Ureter (tissue), 1 donor: Measurements from ENCODE around the gene DNAJC4. TPM values are rescaled to one million over a fixed set of nuclear protein-coding genes. Genes with fewer than 3 reads are reported as not detected.

Experiments
- DNase-seq: peaks from one replicate; pipeline ENCODE4 v3.0.0-alpha.2; 2020; ENCODE audit warnings: low spot score
- total RNA-seq: library from RNA; stranded (reverse); gene quantifications from one replicate; pipeline ENCODE4 v1.2.4, GENCODE V29; 2023
- donor health status: DM: yes; HTN: yes; CAD: no.

Gene DNAJC4
- total RNA-seq, 1 donor from 2014 or later: 44.1 TPM

DNA sequence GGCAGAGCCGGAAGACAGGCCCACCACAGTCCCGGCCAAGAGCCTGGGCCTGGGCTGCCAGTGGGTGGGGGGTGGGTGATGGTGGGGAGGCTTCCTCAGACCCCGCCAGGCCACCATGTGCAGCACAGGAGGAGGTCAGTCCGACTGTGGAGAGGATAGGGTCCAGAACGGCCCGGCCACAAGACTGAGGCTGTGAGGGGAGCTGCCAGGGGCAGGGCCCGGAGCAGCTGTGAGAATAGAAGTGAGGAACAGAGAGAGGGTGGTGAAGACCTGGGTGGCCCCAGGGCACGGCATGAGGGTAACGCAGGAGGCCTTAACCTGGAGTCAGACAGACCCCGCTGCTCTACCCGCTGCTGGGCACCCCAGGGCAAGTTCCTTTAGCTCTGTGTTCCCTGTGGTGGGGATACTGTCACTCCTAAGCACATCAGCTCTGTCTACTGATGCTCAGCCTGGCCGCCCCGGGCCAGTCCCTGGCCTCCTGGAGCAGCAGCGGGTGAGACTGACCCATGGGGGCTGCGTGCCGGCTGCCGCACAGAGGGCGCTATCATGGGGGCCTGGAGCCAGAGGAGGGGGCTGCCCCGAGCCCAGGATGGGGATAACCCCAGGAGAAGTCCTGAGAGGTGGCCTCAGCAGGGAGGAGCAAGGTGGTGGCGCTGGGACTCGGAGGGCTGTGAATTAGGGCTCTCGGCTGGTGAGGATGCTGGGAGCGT lies 22.1 kb upstream of the DNAJC4 start:
- DNase-seq: no peak

DNA sequence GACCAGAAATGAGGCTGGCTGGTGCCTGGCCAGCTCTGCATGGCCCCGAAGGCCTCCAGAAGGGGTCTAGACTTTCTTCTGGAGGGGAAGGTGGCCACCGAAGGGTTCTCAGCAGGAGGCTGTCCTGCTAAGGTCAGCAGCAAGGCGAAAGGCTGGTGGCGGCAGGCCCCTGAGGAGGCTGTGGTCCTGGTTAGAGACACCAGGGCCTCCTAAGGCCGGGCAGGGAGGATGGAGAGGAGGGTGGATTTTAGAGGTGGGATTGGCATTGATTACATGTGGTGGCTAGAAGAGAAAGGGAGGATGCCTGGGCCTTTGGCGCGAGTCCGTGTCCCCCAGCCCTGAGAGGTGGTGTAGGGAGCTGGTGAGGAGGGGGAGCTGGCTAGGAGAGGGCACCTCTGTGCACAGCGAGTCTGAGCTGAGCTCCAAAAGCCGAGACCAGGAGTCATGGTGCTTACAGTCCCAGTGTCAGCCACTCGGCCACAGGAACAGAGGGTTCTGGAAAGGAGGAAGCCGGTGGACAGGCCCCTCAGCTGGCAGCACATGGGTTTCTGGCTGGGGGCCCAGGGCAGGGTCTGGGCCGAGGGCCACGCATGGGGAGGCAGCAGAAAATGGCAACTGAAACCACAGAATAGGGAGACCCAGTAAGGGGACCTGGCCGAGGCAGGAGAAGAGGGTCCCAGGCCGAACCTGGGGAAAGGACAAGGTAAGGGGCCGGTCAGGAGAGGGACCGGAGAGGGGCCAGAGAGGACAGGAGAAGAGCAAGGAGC lies 21.4 kb upstream of the DNAJC4 start:
- no peak for DNase-seq

DNA sequence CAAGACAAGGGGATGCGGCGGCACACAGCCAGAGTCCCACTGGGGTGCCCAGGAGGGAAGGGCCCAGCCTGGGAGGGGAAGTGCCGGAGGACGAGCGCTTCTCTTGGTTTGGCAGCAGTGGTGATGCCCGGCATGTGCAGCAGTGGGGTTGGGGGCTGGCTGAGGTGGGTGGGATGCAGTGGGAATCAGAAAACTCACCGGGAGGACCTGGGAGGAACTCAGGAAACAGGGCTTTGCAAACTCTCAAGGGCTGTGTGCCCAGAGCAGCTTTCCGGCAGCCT lies 20.8 kb upstream of the DNAJC4 start:
- no peak for DNase-seq

DNA sequence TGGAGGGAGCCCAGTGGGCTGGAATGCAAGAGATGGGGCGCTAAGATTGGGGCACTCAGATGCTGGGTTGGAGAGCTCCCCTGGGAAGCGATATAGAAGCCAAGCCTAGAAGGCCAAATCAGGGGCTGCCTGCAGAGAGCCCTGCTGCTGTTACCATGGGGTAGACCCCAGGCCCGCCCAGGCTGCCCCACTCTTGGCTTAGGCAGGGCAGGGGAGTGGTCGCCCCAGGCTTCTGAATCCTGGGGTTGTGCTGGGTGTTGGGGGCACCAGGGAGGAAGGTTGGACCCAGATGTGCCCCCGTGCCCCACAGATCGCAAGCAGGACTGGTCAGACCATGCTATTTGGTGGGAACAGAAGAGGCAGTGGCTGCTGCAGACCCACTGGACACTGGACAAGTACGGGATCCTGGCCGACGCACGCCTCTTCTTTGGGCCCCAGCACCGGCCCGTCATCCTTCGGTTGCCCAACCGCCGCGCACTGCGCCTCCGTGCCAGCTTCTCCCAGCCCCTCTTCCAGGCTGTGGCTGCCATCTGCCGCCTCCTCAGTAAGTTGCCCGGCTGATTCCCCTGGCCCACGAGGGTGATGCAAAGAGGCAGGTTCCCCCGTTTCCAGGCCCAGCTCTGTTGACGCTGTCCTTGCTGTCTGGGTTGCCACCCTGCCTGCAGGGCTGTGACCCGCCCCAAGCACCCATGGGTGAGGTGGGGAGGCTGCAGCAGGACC lies 19.9 kb upstream of the DNAJC4 start:
- DNase-seq: no peak

DNA sequence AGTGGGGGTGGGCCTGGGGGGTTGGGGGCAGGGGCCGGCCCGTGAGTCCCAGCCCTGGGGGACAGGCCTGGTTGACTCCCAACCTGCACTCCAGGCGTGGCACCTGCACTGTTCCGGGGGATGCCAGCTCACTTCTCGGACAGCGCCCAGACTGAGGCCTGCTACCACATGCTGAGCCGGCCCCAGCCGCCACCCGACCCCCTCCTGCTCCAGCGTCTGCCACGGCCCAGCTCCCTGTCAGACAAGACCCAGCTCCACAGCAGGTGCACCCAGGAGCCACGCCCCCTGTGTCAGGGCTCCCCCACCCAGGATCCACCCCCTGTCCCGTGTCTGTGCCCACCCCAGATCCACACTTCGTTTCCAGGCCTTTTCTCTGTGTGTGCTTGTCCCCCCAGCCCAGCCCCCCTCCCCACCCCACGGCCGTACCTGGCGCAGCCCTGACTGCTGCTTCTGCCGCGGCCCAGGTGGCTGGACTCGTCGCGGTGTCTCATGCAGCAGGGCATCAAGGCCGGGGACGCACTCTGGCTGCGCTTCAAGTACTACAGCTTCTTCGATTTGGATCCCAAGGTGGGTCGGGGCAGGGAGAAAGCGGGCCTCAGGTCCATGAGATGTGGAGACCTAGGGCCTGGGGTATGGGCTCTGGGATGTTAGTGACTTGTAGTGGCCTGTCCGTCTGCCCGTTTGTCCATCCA lies 19.0 kb upstream of the DNAJC4 start:
- no peak for DNase-seq

DNA sequence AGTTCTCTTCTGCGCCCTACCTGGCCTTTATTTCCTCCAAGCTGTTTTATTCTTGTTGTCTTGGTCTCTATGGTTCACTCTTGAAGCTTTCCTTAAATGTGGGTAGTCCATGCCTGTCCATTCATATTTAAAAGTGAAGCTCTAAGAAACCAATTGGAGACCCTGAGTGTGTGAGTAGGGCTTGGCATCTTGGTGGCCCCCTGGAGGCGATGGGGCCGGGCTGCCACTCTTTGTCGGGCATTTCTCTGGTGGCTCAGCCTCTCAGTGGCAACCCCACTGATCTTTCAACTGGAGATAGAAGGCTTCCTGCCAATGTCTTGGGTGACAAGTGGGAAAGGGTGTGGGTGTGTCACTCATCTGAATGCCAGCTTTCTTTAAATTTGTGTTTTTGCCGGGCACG lies 13.5 kb upstream of the DNAJC4 start:
- DNase-seq: no peak

DNA sequence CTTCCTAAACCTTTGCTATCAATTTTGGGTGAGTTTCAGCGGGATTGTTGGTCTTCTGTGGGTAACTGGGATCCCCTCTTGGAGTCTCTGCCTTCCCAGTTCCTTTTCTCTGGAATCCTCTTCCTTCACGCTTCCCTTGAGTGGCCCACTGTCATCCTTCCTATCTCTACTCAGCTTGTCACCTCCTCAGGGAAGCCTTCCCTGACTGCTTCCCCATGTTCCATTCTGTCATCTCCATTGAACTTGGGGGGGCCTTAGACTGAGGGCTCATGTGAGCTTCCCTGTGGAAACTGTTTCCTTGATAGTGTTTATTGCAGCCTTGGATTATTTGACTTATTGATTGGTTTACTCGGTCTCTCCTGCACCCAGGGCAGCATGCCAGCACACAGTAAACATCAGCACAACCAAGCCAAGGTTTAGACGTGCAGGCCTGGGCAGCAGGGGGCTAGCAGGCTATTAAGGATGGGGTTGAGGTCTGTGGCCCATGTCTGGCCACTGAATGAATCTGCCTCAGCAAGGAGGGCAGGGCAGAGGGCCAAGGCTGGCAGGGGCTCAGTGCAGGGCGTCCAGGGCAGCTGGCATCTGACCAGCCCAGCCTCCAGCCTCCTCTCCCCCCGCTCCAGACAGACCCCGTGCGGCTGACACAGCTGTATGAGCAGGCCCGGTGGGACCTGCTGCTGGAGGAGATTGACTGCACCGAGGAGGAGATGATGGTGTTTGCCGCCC lies 11.6 kb upstream of the DNAJC4 start:
- no peak for DNase-seq

DNA sequence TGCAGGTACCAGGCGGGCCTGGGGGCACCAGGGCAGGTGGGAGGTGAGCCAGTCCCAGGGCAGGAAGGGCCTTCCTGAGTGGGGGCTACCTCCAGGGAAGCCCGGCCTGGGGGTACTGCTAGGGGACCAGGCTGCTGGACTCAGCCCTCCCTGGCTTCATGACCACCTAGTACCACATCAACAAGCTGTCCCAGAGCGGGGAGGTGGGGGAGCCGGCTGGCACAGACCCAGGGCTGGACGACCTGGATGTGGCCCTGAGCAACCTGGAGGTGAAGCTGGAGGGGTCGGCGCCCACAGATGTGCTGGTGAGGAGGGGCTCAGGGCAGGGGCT lies 11.0 kb upstream of the DNAJC4 start:
- DNase-seq: no peak

DNA sequence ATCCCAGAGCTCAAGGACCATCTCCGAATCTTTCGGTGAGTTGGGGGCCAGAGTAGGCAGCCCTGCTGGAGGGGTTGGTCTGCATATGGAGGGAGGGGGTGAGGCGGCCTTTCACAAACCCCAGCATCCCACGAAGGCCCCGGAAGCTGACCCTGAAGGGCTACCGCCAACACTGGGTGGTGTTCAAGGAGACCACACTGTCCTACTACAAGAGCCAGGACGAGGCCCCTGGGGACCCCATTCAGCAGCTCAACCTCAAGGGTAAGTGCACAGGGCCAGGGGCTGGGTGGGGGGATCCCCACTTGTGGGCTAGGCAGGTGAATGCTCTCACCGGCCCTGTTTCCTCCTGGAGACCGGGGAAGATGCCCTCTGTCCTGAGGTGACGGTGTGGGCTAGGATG lies 10.6 kb upstream of the DNAJC4 start:
- DNase-seq: no peak

DNA sequence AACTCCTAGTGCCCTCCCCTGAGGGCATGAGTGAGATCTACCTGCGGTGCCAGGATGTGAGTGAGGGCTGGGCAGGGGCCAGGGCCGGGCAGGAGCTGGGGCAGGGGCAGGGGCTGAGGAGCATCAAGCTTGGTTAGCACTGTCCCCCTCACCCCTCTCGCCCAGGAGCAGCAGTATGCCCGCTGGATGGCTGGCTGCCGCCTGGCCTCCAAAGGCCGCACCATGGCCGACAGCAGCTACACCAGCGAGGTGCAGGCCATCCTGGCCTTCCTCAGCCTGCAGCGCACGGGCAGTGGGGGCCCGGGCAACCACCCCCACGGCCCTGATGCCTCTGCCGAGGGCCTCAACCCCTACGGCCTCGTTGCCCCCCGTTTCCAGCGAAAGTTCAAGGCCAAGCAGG lies 10.1 kb upstream of the DNAJC4 start:
- no peak for DNase-seq

DNA sequence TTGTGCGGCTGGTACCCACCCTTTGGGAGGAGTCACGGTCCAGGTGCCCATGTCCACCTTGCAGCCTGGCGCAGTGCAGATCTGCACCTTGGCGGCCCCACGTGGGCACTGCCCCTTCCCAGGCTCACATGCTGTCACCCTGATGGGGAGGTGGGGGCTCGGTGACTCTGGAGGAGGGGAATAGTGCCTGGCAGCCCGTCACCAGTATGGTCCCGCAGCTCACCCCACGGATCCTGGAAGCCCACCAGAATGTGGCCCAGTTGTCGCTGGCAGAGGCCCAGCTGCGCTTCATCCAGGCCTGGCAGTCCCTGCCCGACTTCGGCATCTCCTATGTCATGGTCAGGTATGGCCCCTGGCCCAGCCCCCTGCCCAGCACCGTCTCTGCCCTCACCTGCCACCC lies 9.6 kb upstream of the DNAJC4 start:
- no peak for DNase-seq

DNA sequence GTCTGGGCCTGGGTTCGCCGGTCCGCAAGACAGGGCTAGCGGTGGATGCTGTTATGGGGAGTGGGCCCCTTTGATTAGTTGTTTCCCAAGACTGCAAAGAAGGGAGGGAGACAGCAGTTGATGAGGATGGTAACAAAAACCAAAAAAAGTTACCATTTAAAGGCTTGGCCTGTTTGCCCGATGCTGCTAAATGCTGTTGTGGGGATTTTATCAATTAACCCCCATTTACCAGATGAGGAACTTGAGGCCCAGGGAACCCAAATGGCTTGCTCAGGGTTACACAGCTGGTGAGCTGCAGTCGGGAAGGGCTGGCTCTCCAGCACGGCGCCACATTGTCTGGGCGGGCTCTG lies 7.7 kb upstream of the DNAJC4 start:
- DNase-seq: no peak

DNA sequence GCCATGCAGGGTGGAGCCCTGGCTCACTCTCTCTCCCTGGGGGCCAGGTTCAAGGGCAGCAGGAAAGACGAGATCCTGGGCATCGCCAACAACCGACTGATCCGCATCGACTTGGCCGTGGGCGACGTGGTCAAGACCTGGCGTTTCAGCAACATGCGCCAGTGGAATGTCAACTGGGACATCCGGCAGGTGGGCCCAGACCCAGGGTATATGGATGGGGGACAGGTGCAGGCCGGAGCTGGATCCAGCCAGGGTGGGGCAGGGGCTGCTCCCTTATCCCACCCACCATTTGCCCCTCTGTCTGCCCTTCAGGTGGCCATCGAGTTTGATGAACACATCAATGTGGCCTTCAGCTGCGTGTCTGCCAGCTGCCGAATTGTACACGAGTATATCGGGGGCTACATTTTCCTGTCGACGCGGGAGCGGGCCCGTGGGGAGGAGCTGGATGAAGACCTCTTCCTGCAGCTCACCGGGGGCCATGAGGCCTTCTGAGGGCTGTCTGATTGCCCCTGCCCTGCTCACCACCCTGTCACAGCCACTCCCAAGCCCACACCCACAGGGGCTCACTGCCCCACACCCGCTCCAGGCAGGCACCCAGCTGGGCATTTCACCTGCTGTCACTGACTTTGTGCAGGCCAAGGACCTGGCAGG lies 7.2 kb upstream of the DNAJC4 start:
- no peak for DNase-seq

DNA sequence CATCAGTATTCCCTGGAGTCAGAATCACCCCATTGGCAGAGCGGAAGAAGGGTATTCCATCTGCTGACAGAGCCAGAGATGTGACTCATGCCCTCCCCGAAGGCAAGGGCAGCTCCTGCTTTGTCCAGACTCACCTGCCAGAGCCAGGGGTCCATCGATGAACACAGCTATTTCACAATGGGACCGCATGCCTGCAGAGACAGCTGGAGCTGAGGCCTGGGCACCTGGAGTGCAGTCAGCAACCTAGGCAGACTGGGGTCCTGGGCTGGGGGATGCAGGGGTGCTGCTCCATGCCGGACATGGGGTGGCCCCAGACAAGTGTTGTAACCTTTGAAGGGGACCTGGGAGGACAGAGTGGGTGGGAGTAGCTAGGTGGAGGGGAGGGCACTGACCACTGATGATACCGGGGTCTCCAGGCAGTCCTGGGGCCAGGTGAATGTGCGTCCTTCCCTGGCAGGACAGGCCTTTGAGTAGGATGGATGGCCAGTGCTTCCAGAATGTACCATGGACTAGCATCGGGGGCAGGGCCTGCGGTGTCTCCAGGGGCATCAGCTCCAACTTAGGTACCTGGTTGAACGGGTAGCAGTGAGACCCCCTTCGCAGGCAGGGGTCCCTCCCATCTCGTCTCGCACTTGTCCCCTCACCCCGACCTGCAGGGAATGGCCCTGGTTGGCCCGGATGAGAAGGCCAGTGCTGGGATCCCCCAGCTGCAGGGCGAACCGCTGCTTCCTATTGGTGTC lies 6.0 kb upstream of the DNAJC4 start:
- DNase-seq: no peak

DNA sequence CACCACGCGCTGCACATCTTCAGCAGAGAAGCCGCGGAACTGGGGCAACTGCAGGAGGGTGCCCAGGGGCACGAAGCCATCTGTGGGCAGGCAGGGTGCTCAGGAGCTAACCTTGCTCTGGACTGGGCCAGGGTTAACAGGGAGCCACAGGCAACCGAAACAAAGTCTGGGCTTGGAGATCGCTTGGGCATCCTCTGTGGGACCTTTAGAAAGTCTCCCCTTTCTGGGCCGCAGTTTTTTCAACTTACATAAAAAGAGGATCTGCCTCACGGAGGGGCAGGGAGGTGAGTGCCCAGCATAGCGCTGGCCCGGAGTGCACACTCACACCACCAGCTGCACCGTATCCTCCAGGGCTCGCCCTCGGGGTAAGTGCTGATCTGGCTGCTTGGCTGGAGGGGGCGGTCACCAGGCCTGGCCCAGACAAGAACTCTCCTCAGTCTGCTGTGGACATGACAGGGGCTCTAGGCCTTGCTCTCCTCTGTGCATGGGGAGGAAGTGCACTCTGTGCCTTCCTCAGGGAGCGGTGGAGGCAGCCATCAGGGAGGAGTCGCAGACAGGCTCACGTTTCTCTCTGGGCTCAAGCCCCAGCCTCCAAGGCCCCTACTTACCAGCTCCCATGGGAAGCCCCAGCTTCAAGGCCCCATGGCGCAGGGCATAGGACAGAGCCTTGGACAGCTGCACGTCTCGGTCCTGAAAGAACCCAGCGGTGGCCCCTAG lies 5.3 kb upstream of the DNAJC4 start:
- DNase-seq: peak; percentile 45

DNA sequence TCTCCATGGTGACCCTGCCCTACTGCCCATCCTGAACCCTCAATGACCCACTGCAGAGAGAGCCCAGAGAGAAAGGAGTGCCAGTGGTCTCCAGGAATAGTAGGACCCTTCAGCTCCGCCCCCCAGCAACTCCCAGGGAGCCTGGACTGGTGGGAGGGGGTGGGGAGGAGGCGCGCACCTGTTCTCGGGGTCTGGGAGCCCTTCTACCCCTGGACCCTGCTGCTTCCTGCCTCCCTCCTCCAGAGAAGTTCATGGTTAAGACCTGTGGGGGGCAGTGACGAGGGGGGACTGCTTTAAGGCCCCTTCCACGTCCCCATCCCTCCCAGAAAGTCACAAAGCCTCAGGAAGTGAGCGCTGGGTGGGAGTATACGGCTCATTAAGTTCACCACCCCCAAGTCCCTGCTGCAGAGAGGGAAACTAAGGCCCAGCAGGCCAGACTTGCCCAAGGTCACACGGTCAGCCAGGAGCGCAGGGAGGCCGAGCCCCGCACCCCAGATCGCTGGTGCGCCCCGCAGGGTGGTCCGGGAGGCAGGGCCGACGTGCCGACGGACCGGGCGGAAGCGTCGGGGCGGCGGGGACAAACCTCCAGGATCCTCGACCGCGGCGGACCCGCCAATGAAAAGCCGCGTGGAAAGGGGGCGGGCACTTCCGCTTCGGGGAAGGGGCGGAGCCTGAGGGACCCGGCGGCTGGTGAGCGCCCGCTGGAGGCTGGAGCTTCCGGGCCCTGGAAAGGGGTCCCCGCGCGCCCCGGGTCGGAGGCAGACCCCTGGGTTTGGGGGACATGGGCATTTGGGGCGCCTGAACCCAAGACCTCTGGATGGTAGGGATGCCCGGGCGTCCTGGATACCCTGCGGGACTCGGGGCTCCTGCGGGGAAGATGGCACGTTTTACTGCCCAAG lies 4.5 kb upstream of the DNAJC4 start, which contains the start of the genes NUDT22 and TRPT1:
NUDT22 (plus strand) TSS at position 667 of the 899 bp plus-strand sequence. CDS start 379 bp downstream, outside the sequence.
TRPT1 (minus strand) TSS at position 579 of the 899 bp plus-strand sequence; CDS start at position 253, 326 bp downstream.
- peak; percentile 95 for DNase-seq

DNA sequence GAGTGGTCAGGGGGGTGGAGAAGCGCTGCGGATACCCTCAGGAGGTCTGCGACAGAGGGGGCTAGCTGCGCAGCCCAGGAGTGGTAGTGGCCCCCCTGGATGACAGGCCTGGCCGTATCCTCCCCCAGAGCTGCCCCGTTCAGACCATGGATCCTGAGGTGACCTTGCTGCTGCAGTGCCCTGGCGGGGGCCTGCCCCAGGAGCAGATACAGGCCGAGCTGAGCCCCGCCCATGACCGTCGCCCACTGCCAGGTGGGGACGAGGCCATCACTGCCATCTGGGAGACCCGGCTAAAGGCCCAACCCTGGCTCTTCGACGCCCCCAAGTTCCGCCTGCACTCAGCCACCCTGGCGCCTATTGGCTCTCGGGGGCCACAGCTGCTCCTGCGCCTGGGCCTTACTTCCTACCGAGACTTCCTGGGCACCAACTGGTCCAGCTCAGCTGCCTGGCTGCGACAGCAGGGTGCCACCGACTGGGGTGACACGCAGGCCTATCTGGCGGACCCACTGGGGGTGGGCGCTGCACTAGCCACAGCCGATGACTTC lies 3.8 kb upstream of the DNAJC4 start:
- DNase-seq: peak; percentile 71

DNA sequence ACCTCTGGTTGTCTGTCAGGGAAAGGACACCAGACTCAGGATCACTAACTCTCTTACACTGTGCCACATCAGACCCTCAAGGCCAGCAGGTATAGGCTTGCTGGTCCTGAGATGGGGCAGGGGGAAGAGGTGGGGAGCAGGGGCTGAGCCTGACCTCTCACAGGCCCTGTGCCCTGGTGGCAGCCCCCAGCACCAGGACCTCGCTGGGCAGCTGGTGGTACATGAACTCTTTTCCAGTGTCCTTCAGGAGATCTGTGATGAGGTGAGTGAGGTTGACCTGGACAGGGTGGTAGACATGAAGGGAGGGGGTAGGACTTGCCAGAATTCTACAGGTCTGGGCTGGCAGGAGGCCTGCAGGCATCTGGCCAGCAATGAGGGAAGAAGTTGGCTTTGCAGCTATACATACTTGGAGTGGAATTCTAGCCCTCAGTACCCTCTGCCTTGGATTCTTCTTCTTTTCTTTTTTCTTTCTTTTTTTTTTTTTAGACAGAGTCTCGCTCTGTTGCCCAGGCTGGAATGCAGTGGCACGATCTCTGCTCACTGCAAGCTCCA lies 2.9 kb upstream of the DNAJC4 start:
- peak; percentile 41 for DNase-seq
